ENCODE results near the gene BRI3BP. TPM values are rescaled to one million over a fixed set of nuclear protein-coding genes. Genes with fewer than 3 reads are reported as not detected.
"Not testable (repeated sequence)": the region's sequence is repeated elsewhere in the genome, so short reads cannot be mapped to it uniquely, and the experiment has no call there.

The BRI3BP gene
- total RNA-seq, 4 donors from 2014 or later = 9.1 to 25.0 (median 17.7) TPM

GRCh38 chr12:125072496-125072895 lies 79.1 kb downstream of the BRI3BP start:
- H3K27ac ChIP-seq = no peak overlapping the region
- no peak overlapping the region for H3K4me3 ChIP-seq
- peaks cover 19% of the 10 kb centered on the region for H3K36me3 ChIP-seq
- H3K27me3 ChIP-seq = no peaks in the 10 kb centered on the region
- no peaks in the 10 kb centered on the region for H3K9me3 ChIP-seq
- WGBS = 86% methylated on average over 2 of the region's 2 CpGs
- DNase-seq (ENCODE audit: low spot score in 2 of 2) = no peak
- peaks cover 5% of the 10 kb centered on the region for H3K4me1 ChIP-seq
- TF ChIP-seq POLR2AphosphoS5 (IDR thresholded peaks at IDR 0.05) (no peak), CTCF (IDR thresholded peaks at IDR 0.05) (no peak), POLR2A (IDR thresholded peaks at IDR 0.05) (no peak), EP300 (IDR thresholded peaks at IDR 0.05) (no peak)

GRCh38 chr12:125074294-125074693 lies 80.8 kb downstream of the BRI3BP start:
- H3K36me3 ChIP-seq = peaks cover 31% of the 10 kb centered on the region
- 88% methylated on average over 2 of the region's 2 CpGs for WGBS
- not testable (repeated sequence) for DNase-seq (ENCODE audit: low spot score in 2 of 2)

GRCh38 chr12:125076103-125076502 lies 82.7 kb downstream of the BRI3BP start:
- H3K36me3 ChIP-seq = peaks cover 31% of the 10 kb centered on the region
- H3K9me3 ChIP-seq = no peaks in the 10 kb centered on the region
- 97% methylated on average over 6 of the region's 6 CpGs for whole genome bisulfite sequencing
- H3K4me1 ChIP-seq = peaks cover 28% of the 10 kb centered on the region
- H3K27ac ChIP-seq = no peak overlapping the region
- no peak overlapping the region for H3K4me3 ChIP-seq
- DNase-seq (ENCODE audit: low spot score in 2 of 2) = no peak
- TF ChIP-seq CTCF (IDR thresholded peaks at IDR 0.05) = no peak
- no peak for TF ChIP-seq EP300 (IDR thresholded peaks at IDR 0.05)
- TF ChIP-seq POLR2A (IDR thresholded peaks at IDR 0.05) = no peak
- TF ChIP-seq POLR2AphosphoS5 (IDR thresholded peaks at IDR 0.05) = no peak
- no peaks in the 10 kb centered on the region for H3K27me3 ChIP-seq

More at GRCh38 chr12:125074294-125074693, 80.8 kb downstream of the BRI3BP start:
- H3K4me3 ChIP-seq, H3K27ac ChIP-seq, H3K9me3 ChIP-seq, H3K27me3 ChIP-seq: not testable (repeated sequence)
- H3K4me1 ChIP-seq = peaks cover 14% of the 10 kb centered on the region

GRCh38 chr12:125079084-125079483 lies 85.6 kb downstream of the BRI3BP start:
- Histone ChIP-seq H3K4me1 (peaks cover 34% of the 10 kb centered on the region), H3K27ac (peak overlapping the region; percentile 77), H3K27me3 (no peaks in the 10 kb centered on the region), H3K9me3 (no peaks in the 10 kb centered on the region), H3K4me3 (no peak overlapping the region), H3K36me3 (peaks cover 29% of the 10 kb centered on the region)
- TF ChIP-seq EP300 (IDR thresholded peaks at IDR 0.05) (no peak), POLR2A (IDR thresholded peaks at IDR 0.05) (no peak), POLR2AphosphoS5 (IDR thresholded peaks at IDR 0.05) (no peak), CTCF (IDR thresholded peaks at IDR 0.05) (no peak)
- 90% methylated on average over 10 of the region's 10 CpGs for WGBS
- DNase-seq (ENCODE audit: low spot score in 2 of 2) = no peak

DNA sequence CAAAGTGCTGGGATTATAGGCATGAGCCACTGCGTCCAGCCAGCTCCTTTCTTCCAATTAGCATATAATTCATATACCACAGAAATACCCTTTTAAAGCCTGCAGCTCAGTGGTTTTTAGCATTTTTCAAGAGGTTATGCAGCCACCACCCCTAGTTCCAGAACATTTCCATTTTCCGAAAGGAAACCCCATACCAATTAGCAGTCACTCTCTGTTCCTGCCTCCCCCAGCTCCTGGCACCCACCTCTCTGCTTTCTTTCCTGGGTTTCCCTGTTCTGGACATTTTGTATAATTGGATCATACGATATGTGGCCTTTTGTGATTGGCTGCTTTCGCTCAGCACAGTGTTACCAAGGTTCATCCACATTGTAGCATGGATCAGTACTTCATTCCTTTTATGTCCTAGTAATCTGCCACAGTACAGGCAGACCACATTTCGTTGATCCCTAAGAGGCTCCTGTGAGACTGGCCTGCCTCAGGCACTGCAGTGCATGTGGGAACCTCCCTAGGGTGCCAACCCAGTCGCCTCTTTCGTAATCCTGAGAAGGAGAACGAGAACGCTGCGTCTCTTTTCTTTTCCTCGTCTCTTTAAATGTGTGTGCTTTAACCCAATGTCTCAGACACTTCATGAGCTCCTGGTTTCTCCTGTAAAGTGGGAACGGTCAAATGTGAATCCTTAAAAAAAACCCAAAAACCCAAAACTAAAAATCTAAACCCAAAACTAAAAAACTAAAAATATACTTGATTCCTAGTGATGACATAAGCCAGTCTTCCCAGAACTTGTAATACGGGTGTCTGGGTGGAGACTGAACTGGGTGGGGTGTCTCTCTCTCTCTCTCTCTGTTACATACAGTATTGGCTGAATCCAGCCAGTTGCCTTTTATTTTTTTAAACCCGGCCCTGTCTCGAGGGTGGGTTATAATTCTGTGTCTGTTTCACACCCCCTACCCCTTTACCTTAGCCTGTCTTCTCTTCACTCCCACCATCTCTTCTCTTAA lies 86.5 kb downstream of the BRI3BP start:
- Histone ChIP-seq H3K36me3 (peaks cover 38% of the 10 kb centered on the region), H3K4me1 (peaks cover 34% of the 10 kb centered on the region), H3K4me3 (no peak overlapping the region), H3K27me3 (no peaks in the 10 kb centered on the region), H3K9me3 (no peaks in the 10 kb centered on the region), H3K27ac (peak overlapping the region; percentile 77)
- 44% methylated on average over 15 of the region's 15 CpGs for WGBS
- no peak for TF ChIP-seq POLR2A (IDR thresholded peaks at IDR 0.05)
- TF ChIP-seq POLR2AphosphoS5 (IDR thresholded peaks at IDR 0.05) = peak in 1 of 3 donors; percentile 68
- DNase-seq (ENCODE audit: low spot score in 2 of 2) = peak in 1 of 2 donors; percentile 79

Other genes with a start within 250 kb of the BRI3BP start
- gene SCARB1, start 129.8 kb upstream of the BRI3BP start, total RNA-seq = 10 to 100 TPM; 25.6 to 38.1 (median 29.0) TPM
- 1,000 to 10,000 TPM; 1,287 to 1,717 (median 1,373) TPM for gene UBC, start 79.0 kb upstream of the BRI3BP start, total RNA-seq
- gene DHX37, start 4.5 kb upstream of the BRI3BP start, total RNA-seq = 10 to 100 TPM; 11.9 to 23.4 (median 20.2) TPM
- 100 to 1,000 TPM in 1 of 4 donors, 10 to 100 TPM in 3; 69.0 to 103 (median 77.0) TPM for gene AACS, start 71.8 kb downstream of the BRI3BP start, total RNA-seq
- 1 to 10 TPM; 1.7 to 5.7 (median 3.6) TPM for gene TMEM132B, start 192.7 kb downstream of the BRI3BP start, total RNA-seq